Thoracic aorta (tissue), 2 donors: Measurements from ENCODE around the gene HMG20B. TPM values are rescaled to one million over a fixed set of nuclear protein-coding genes. Genes with fewer than 3 reads are reported as not detected.
"Not testable (repeated sequence)": the region's sequence is repeated elsewhere in the genome, so short reads cannot be mapped to it uniquely, and the experiment has no call there.

ENCODE experiments used
- ATAC-seq: fragments of 150-250 bp; one replicate; pipeline ENCODE4 v1.8.0; 2017; ENCODE audit warnings: low read depth; ENCODE audit not compliant: insufficient number of reproducible peaks, low FRiP score
- DNase-seq: peaks from one replicate; pipeline ENCODE4 v3.0.0-alpha.2; 2020; ENCODE audit warnings: low spot score
- H3K27ac ChIP-seq, 2 donors: fragments of 200-600 bp; sonication (generic); 1 replicate in 1 of 2; 2 replicates in 1 of 2; pipeline ENCODE4 v1.5.1; 2016; ENCODE audit warnings: mild to moderate bottlenecking in 2 of 2, moderate library complexity in 2 of 2
- H3K27me3 ChIP-seq: fragments of 200-600 bp; sonication (generic); replicated peaks from 2 replicates; pipeline ENCODE4 v1.6.0; 2016; ENCODE audit warnings: mild to moderate bottlenecking; ENCODE audit not compliant: insufficient read depth
- H3K36me3 ChIP-seq: fragments of 200-600 bp; sonication (generic); one replicate; pipeline ENCODE4 v1.5.1; 2016
- H3K4me1 ChIP-seq, 2 donors: fragments of 200-600 bp; sonication (generic); 1 replicate in 1 of 2; 2 replicates in 1 of 2; pipeline versions ENCODE4 v1.5.1 to v1.6.0; 2016; ENCODE audit warnings: low read depth in 2 of 2, mild to moderate bottlenecking in 1 of 2; ENCODE audit not compliant: control insufficient read depth in 1 of 2
- H3K4me3 ChIP-seq: fragments of 200-600 bp; sonication (generic); 2 replicates; pipeline ENCODE4 v1.5.1; 2016; ENCODE audit warnings: mild to moderate bottlenecking
- H3K9me3 ChIP-seq: fragments of 200-600 bp; sonication (generic); 2 replicates; pipeline ENCODE4 v1.5.1; 2016
- total RNA-seq, 2 donors: library from RNA; depleted of rRNA; stranded (reverse); fragments of >200 nt; gene quantifications; one replicate each; pipeline versions ENCODE4 v1.1.0 to v1.2.3, GENCODE V29; 2016
- TF ChIP-seq, protein P1 (sequence below): fragments of 200-600 bp; sonication (generic); IDR thresholded peaks from one replicate; pipeline ENCODE4 v1.5.1; 2019; ENCODE audit warnings: antibody characterized with exemption

The HMG20B gene
- total RNA-seq, 2 donors from 2014 or later, result 90.8 to 120 TPM

DNA sequence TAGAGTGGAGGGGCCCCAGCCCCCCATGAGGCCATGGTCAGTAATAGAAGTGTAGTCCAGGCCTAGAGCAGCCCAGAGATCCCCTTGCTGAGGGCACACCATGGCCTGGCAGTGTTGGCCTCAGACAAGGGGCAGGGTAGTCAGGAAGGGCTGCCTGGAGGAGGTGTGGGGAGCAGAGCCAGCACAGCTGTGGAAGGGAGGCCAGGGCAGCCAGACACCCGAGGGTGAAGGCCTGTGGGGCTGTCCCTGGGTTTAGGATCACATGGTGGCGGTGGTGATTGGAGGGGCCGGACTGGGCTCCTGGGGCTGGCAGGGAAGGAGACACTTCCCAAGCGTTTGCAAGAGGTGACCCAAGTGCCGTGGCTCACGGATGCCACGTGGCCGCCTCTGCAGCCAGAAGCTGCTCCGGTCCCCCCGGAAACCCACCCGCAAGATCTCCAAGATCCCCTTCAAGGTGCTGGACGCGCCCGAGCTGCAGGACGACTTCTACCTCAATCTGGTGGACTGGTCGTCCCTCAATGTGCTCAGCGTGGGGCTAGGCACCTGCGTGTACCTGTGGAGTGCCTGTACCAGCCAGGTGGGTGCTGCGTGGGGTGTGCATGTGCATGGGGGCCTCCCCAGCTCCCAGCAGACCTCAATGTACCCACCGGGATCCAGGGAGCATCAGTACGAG lies 45.4 kb upstream of the HMG20B start:
- no peaks in the 10 kb centered on the region for H3K4me1 ChIP-seq
- no peak for DNase-seq
- no peak overlapping the region for H3K4me3 ChIP-seq
- TF ChIP-seq, protein P1, sequence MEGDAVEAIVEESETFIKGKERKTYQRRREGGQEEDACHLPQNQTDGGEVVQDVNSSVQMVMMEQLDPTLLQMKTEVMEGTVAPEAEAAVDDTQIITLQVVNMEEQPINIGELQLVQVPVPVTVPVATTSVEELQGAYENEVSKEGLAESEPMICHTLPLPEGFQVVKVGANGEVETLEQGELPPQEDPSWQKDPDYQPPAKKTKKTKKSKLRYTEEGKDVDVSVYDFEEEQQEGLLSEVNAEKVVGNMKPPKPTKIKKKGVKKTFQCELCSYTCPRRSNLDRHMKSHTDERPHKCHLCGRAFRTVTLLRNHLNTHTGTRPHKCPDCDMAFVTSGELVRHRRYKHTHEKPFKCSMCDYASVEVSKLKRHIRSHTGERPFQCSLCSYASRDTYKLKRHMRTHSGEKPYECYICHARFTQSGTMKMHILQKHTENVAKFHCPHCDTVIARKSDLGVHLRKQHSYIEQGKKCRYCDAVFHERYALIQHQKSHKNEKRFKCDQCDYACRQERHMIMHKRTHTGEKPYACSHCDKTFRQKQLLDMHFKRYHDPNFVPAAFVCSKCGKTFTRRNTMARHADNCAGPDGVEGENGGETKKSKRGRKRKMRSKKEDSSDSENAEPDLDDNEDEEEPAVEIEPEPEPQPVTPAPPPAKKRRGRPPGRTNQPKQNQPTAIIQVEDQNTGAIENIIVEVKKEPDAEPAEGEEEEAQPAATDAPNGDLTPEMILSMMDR, result no peak
- H3K27ac ChIP-seq, result no peak overlapping the region
- H3K9me3 ChIP-seq, result no peaks in the 10 kb centered on the region
- no peak for ATAC-seq
- peaks cover 66% of the 10 kb centered on the region for H3K36me3 ChIP-seq
- H3K27me3 ChIP-seq, result no peaks in the 10 kb centered on the region

DNA sequence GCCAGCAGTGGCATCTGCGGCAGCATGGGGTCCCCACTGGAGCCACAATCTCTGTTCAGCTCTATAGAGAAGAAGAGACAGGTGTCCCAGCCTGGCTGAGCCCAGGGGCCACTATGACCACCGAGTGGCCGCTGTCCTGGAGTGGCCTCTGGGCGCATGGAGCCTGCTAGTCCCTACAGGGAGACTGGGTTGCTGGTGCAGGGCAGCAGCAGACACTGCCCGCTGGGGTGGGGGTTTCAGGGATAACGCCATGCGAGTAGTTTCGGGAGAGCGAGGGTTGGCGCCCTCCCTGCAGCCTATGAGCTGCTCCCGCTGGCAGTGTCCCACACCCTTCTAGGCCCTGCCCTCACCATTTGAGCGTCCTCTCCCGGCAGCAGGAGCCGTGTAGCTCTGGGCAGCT lies 44.7 kb upstream of the HMG20B start:
- H3K4me1 ChIP-seq, result no peaks in the 10 kb centered on the region
- H3K27me3 ChIP-seq, result no peaks in the 10 kb centered on the region
- no peak overlapping the region for H3K4me3 ChIP-seq
- TF ChIP-seq, protein P1, result no peak
- ATAC-seq (no peak), DNase-seq (no peak)
- no peaks in the 10 kb centered on the region for H3K9me3 ChIP-seq
- H3K36me3 ChIP-seq, result peaks cover 66% of the 10 kb centered on the region
- no peak overlapping the region for H3K27ac ChIP-seq

DNA sequence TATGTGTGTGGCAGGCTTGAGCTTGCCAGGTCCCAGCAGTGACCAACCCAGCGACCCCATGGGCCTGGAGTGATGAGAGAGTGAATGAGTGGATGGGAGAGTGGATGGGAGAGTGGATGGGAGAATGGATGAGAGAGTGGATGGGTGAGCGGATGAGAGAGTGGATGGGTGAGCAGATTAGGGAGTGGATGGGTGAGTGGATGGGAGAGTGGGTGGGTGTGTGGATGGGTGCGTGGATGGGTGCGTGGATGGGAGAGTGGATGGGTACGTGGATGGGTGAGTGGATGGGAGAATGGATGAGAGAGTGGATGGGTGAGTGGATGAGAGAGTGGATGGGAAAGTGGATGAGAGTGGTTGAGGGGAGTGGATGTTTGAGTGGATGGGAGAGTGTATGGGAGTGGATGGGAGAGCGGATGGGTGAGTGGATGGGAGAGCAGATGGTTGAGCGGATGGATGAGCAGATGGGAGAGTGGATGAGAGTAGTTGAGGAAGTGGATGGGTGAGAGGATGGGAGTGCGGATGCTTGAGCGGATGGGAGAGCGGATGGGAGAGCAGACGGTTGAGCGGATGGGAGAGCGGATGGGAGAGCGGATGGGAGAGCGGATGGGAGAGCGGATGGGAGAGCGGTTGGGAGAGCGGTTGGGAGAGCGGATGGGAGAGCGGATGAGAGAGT lies 44.1 kb upstream of the HMG20B start:
- H3K9me3 ChIP-seq, result no peaks in the 10 kb centered on the region
- no peak for DNase-seq
- no peaks in the 10 kb centered on the region for H3K27me3 ChIP-seq
- H3K27ac ChIP-seq, result no peak overlapping the region
- no peaks in the 10 kb centered on the region for H3K4me1 ChIP-seq
- H3K36me3 ChIP-seq, result peaks cover 66% of the 10 kb centered on the region
- no peak overlapping the region for H3K4me3 ChIP-seq
- no peak for ATAC-seq
- TF ChIP-seq, protein P1, result no peak

DNA sequence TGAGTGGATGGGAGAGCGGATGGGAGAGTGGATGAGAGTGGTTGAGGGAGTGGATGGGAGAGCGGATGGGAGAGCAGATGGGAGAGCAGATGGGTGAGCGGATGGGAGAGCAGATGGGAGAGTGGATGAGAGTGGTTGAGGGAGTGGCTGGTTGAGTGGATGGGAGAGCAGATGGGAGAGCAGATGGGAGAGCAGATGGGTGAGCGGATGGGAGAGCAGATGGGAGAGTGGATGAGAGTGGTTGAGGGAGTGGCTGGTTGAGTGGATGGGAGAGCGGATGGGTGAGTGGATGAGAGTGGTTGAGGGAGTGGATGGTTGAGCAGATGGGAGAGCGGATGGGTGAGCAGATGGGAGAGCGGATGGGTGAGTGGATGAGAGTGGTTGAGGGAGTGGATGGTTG lies 43.4 kb upstream of the HMG20B start:
- DNase-seq, H3K27me3 ChIP-seq: not testable (repeated sequence)
- H3K36me3 ChIP-seq, result peaks cover 65% of the 10 kb centered on the region

DNA sequence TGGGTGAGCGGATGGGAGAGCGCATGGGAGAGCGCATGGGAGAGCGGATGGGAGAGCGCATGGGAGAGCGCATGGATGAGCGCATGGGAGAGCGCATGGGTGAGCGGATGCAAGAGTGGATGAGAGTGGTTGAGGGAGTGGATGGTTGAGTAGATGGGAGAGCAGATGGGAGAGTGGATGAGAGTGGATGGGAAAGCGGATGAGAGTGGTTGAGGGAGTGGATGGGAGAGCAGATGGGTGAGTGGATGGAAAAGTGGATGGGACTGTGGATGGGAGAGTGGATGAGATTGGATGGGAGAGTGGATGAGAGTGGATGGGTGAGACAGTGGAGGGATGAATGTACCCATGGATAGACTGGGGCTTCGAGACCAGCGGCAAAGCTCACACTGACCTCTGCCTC lies 42.4 kb upstream of the HMG20B start:
- no peaks in the 10 kb centered on the region for H3K27me3 ChIP-seq
- no peak overlapping the region for H3K4me3 ChIP-seq
- peaks cover 70% of the 10 kb centered on the region for H3K36me3 ChIP-seq
- no peak overlapping the region for H3K27ac ChIP-seq
- TF ChIP-seq, protein P1, result no peak
- no peaks in the 10 kb centered on the region for H3K4me1 ChIP-seq
- DNase-seq (no peak), ATAC-seq (no peak)
- no peaks in the 10 kb centered on the region for H3K9me3 ChIP-seq

More for the DNA sequence above, 43.4 kb upstream of the HMG20B start:
- H3K9me3 ChIP-seq, H3K4me3 ChIP-seq, ATAC-seq, H3K27ac ChIP-seq, H3K4me1 ChIP-seq: not testable (repeated sequence)
